Activated CD8-positive, alpha-beta memory T cell treated with anti-CD3 and anti-CD28 coated beads for 24 hours (primary cell): Measurements from ENCODE around the gene CASTOR2.
"Not testable (repeated sequence)": the region's sequence is repeated elsewhere in the genome, so short reads cannot be mapped to it uniquely, and the experiment has no call there.

Experiments
- DNase-seq: peaks from one replicate; pipeline ENCODE4 v3.0.0-alpha.2; 2020

Gene CASTOR2

GRCh38 chr7:75055830-75056772 lies 91.6 kb downstream of the CASTOR2 start:
- no peak for DNase-seq

GRCh38 chr7:75058406-75058805 lies 93.9 kb downstream of the CASTOR2 start:
- no peak for DNase-seq

- no peak for DNase-seq
These were observed 99.8 kb downstream of the CASTOR2 start for GRCh38 chr7:75064291-75064690.

GRCh38 chr7:75064801-75065200 lies 100.3 kb downstream of the CASTOR2 start:
- DNase-seq: no peak

- no peak for DNase-seq
These were observed 102.0 kb downstream of the CASTOR2 start for GRCh38 chr7:75066521-75066920.

- no peak for DNase-seq
These were observed 108.4 kb downstream of the CASTOR2 start for GRCh38 chr7:75072981-75073283.

- DNase-seq: not testable (repeated sequence)
These were observed 109.7 kb downstream of the CASTOR2 start for GRCh38 chr7:75074262-75074641.
